Lung (tissue), 12 donors: ENCODE results near the gene ZNF678. TPM values are rescaled to one million over a fixed set of nuclear protein-coding genes. Genes with fewer than 3 reads are reported as not detected.

Experiments
- ATAC-seq: fragments of 200-7000 bp; cut with Tn5 transposase; one replicate; pipeline ENCODE4 v1.9.1; 2020; ENCODE audit warnings: moderate number of reproducible peaks; ENCODE audit not compliant: insufficient read depth, low FRiP score
- DNase-seq, 3 donors: peaks; one replicate each; pipeline ENCODE4 v3.0.0-alpha.2; 2013 to 2017
- H3K27ac ChIP-seq, 2 donors: one replicate each; pipeline ENCODE4 v1.5.1; 2013; ENCODE audit warnings: mild to moderate bottlenecking in 2 of 2, moderate library complexity in 2 of 2, control low read depth in 1 of 2, inconsistent platforms in 1 of 2, low read depth in 1 of 2, low read length in 1 of 2
- H3K27me3 ChIP-seq, 3 donors: one replicate each; pipeline ENCODE4 v1.5.1; 2013; ENCODE audit warnings: low read length in 2 of 3; ENCODE audit not compliant: control insufficient read depth in 3 of 3, insufficient read depth in 3 of 3
- H3K36me3 ChIP-seq, 4 donors: one replicate each; pipeline ENCODE4 v1.5.1; 2013; ENCODE audit warnings: low read length in 4 of 4, mild to moderate bottlenecking in 1 of 4, moderate library complexity in 1 of 4; ENCODE audit not compliant: control insufficient read depth in 4 of 4, insufficient read depth in 4 of 4
- H3K4me1 ChIP-seq, 5 donors: one replicate each; pipeline ENCODE4 v1.5.1; 2013; ENCODE audit warnings: low read length in 5 of 5, mild to moderate bottlenecking in 2 of 5, moderate library complexity in 1 of 5; ENCODE audit not compliant: control insufficient read depth in 5 of 5, insufficient read depth in 5 of 5
- H3K4me3 ChIP-seq: one replicate; pipeline ENCODE4 v1.5.1; 2013; ENCODE audit warnings: mild to moderate bottlenecking, control low read depth, moderate library complexity
- H3K9ac ChIP-seq, 2 donors: one replicate each; pipeline ENCODE4 v1.5.1; 2013; ENCODE audit warnings: low read length in 2 of 2, control low read depth in 1 of 2; ENCODE audit not compliant: insufficient read depth in 1 of 2
- H3K9me3 ChIP-seq, 4 donors: one replicate each; pipeline ENCODE4 v1.5.1; 2013; ENCODE audit warnings: low read length in 3 of 4, mild to moderate bottlenecking in 1 of 4, moderate library complexity in 1 of 4; ENCODE audit not compliant: control insufficient read depth in 4 of 4, insufficient read depth in 3 of 4
- WGBS, 2 donors: extraction: QIAGEN DNeasy Blood & Tissue Kit; methylation state at CpG; one replicate each; pipeline ENCODE4 v1.1.7; 2013; 5-methylcytosine and 5-hydroxymethylcytosine counted together
- polyA plus RNA-seq, 2 donors: library from polyadenylated mRNA; stranded (reverse); fragments of 200-250 nt; gene quantifications; one replicate each; pipeline ENCODE4 v1.2.1, GENCODE V29; 2013
- total RNA-seq, 2 donors: library from RNA; depleted of rRNA in 1 of 2; stranded (reverse); fragments of >200 nt in 1 of 2; gene quantifications; one replicate each; pipeline ENCODE4 v1.2.1, GENCODE V29; 2014 to 2021
- TF ChIP-seq, protein P1 (sequence below): IDR thresholded peaks from 2 replicates; pipeline ENCODE4 v1.5.1; 2012; ENCODE audit warnings: mild to moderate bottlenecking; ENCODE audit errors: control extremely low read depth, extremely low read depth
- donor health status: control.
- donor health status: control.
- donor health status: Bipolar disorder and iron deficiency.
- donor health status: healthy.
- donor health status: DM: yes; HTN: yes; CAD: no.

The ZNF678 gene
- total and polyA plus RNA-seq, 4 donors = 1.8 to 50.7 (median 4.7) TPM

- DNase-seq = no peak
- ATAC-seq = no peak
- TF ChIP-seq, protein P1, sequence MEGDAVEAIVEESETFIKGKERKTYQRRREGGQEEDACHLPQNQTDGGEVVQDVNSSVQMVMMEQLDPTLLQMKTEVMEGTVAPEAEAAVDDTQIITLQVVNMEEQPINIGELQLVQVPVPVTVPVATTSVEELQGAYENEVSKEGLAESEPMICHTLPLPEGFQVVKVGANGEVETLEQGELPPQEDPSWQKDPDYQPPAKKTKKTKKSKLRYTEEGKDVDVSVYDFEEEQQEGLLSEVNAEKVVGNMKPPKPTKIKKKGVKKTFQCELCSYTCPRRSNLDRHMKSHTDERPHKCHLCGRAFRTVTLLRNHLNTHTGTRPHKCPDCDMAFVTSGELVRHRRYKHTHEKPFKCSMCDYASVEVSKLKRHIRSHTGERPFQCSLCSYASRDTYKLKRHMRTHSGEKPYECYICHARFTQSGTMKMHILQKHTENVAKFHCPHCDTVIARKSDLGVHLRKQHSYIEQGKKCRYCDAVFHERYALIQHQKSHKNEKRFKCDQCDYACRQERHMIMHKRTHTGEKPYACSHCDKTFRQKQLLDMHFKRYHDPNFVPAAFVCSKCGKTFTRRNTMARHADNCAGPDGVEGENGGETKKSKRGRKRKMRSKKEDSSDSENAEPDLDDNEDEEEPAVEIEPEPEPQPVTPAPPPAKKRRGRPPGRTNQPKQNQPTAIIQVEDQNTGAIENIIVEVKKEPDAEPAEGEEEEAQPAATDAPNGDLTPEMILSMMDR = no peak
- no peak overlapping the region for H3K27ac ChIP-seq
- peaks cover 0 to 4% (median 0%) of the 10 kb centered on the region in 5 donors for H3K4me1 ChIP-seq
- 91 to 96% methylated on average over 7 of the region's 7 CpGs for WGBS, 2 donors
- peaks cover 0 to 17% (median 2%) of the 10 kb centered on the region in 4 donors for H3K9me3 ChIP-seq
- no peak overlapping the region for H3K4me3 ChIP-seq
- no peaks in the 10 kb centered on the region for H3K36me3 ChIP-seq
- peaks cover 12 to 21% (median 17%) of the 10 kb centered on the region in 3 donors for H3K27me3 ChIP-seq
- no peak overlapping the region for H3K9ac ChIP-seq
Measured at GRCh38 chr1:227556288-227556687, 7.1 kb upstream of the ZNF678 start.

DNA sequence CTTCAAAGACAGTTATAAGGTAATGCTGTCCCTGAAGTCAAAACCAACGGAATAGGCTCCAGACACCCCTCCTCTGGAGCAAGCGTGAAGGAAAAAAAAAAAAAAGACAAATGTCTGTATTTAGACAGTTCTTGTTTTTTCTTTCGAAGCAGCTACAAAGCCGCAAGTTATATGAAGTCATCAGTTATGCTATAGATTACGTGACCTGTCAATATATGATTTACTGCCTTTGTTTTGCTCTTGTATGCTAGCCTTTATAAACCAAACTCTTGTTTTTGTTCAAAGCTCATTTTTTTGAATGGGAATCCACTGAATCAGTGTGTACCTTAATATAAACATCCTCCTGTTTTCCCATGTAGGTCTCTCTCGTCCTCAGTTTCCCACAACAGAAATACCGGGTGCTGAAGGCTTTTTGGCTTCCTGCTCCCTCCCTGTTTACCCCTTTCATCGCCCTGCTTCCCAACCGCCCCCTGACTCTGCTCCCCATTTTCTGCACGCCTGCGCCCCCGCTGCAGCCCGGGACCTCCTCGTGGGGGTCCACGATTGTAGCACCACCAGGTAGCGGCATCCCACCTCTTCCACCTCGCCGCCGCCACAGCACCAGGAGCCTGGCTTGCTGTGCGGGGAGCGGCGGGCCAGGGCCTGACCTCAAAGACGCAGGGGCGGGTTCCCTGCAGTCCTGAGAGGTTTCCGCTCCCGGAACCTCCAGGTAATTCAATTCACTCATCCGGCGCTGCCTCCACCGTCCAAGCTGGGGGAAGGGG is 5.2 kb upstream of the ZNF678 start:
- 54 to 62% methylated on average over 29 of the region's 29 CpGs for WGBS, 2 donors
- no peaks in the 10 kb centered on the region for H3K36me3 ChIP-seq
- H3K4me1 ChIP-seq = peaks cover 0 to 4% (median 0%) of the 10 kb centered on the region in 5 donors
- H3K27ac ChIP-seq = no peak overlapping the region
- DNase-seq (no peak), ATAC-seq (no peak)
- H3K9me3 ChIP-seq = peaks cover 0 to 17% (median 0%) of the 10 kb centered on the region in 4 donors
- H3K4me3 ChIP-seq = no peak overlapping the region
- peaks cover 12 to 21% (median 20%) of the 10 kb centered on the region in 3 donors for H3K27me3 ChIP-seq
- TF ChIP-seq, protein P1 = no peak
- H3K9ac ChIP-seq = no peak overlapping the region

GRCh38 chr1:227558732-227559262 is 4.6 kb upstream of the ZNF678 start:
- DNase-seq (peak; percentile 45 to 68 (median 63)), ATAC-seq (no peak)
- Histone ChIP-seq H3K9me3 (peaks cover 0 to 17% (median 0%) of the 10 kb centered on the region in 4 donors), H3K36me3 (no peaks in the 10 kb centered on the region), H3K27me3 (peaks cover 12 to 21% (median 20%) of the 10 kb centered on the region in 3 donors), H3K4me3 (no peak overlapping the region), H3K27ac (no peak overlapping the region), H3K4me1 (peaks cover 0 to 4% (median 0%) of the 10 kb centered on the region in 5 donors), H3K9ac (no peak overlapping the region)
- 37 to 63% methylated on average over 20 of the region's 20 CpGs for WGBS, 2 donors
- TF ChIP-seq, protein P1 = no peak
